ENCODE measurements around the gene MAP3K14.

DNA sequence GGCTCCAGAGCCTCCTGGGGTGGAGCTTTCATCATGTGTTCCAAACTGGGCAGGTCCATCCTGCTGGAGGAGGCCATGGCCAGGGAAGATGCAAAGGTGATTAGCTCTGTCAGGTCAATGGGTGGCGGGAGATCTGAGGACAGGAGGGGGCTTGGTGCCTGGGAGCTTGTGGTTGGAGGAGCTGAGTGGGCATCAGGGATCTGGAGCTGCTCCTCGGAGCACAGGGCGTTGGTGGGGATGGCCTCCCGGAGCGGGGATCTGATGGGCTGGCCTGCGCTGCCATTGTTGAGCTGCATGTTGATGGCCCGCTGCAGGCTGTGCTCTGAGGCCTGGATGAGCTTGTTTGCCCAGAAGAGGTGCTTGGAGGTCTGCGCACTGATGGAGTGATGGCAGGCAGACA is 61.5 kb downstream of the MAP3K14 start:
- TF ChIP-seq, protein P1, sequence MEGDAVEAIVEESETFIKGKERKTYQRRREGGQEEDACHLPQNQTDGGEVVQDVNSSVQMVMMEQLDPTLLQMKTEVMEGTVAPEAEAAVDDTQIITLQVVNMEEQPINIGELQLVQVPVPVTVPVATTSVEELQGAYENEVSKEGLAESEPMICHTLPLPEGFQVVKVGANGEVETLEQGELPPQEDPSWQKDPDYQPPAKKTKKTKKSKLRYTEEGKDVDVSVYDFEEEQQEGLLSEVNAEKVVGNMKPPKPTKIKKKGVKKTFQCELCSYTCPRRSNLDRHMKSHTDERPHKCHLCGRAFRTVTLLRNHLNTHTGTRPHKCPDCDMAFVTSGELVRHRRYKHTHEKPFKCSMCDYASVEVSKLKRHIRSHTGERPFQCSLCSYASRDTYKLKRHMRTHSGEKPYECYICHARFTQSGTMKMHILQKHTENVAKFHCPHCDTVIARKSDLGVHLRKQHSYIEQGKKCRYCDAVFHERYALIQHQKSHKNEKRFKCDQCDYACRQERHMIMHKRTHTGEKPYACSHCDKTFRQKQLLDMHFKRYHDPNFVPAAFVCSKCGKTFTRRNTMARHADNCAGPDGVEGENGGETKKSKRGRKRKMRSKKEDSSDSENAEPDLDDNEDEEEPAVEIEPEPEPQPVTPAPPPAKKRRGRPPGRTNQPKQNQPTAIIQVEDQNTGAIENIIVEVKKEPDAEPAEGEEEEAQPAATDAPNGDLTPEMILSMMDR (conservative IDR thresholded peaks at IDR 0.05; ENCODE audit: low read depth, low read length): no peak
- TF ChIP-seq EZH2 (IDR thresholded peaks at IDR 0.05; ENCODE audit: borderline replicate concordance, low read depth, low read length, poor library complexity, severe bottlenecking): no peak

Measured in A673 (cell line).